SIG-M5 treated with dmso at 0.1 percent for 504 hours (cell line): ENCODE results near the gene OR2F2.

ENCODE experiments used
- DNase-seq: peaks from one replicate; lab custom pipeline; 2025; ENCODE audit not compliant: unreplicated experiment; lab: John Stamatoyannopoulos, UW

OR2F2 gene

DNA sequence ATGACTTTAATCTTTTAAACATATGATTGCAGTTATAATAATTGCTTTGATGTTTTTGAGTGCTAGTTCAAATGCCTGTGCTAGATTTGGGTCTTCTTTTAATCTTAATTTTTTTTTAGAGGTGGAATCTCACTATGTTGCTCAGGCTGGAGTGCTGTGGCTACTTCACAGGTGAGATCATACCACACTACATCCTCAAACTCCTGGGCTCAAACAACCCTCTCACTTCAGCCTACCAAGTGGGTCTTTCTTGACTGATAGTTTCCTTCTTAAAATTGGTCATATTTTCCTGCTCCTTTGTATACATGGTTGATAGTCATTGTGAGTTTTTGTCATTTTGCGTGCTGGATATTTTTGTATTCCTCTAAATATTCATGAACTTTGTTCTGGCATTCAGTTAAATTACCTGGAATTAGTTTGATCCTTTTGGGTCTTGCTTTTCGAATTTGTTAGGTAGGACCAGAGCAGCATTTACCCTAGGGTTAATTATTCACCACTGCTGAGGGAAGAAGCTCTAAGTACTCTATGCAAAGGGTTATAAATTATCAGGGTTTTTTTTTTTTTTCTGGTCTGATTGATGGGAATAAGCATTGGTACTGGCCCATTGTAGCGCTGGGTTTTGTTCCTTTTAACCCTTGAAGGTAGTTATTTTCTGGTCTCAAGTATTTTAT is 21.0 kb upstream of the OR2F2 start:
- DNase-seq = no peak

- DNase-seq = no peak
Measured at GRCh38 chr7:143914938-143915652, 19.9 kb upstream of the OR2F2 start.

- DNase-seq = no peak
Measured at GRCh38 chr7:143924851-143925250, 10.2 kb upstream of the OR2F2 start.

- no peak for DNase-seq
Measured at GRCh38 chr7:143929224-143929920, 5.7 kb upstream of the OR2F2 start.

- DNase-seq = no peak
Measured at GRCh38 chr7:143931739-143932138, 3.3 kb upstream of the OR2F2 start.

DNA sequence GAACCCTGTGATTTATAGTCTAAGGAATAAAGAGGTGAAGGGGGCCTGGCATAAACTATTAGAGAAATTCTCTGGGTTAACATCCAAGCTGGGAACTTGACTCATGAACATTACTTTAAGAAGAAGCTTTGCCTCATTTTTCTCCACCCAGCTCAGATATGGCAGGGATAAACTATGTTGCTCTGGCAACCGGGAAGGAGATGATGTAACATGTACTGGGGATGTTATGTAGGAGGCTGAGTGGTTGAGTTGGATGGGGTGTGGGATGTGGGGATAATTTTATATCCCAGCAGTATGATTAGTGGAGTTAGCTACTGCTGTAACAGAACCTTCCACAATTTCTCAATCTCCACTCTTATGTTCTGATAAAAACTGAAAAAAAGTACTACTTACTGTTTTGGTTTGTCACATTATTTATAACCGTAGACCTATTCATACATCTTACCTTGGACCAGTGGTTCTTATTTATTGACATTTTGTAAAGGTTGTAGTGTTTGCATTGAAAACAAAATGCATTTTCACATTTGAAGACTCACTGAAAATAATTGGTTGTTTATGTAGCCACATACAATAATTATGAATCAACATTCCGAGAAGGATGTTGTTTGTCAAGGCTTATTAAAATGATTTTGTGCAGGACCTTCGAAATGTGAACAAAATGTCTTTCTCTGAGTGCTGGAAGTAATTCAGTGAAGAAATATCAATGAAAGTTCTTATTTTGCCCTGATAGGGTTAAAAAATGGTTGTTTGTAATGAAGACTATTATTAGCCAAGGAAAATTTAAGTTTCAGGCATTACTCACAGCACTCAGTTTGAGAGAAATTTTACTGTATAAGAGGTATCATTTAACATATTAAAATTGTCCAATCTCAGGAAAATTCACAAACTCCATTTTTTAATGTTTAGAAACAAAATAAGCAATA is 1.3 kb downstream of the OR2F2 start:
- no peak for DNase-seq

- DNase-seq = no peak
Measured at GRCh38 chr7:143938379-143939243, 3.6 kb downstream of the OR2F2 start.

GRCh38 chr7:143945423-143945822 is 10.4 kb downstream of the OR2F2 start:
- no peak for DNase-seq

GRCh38 chr7:143947111-143947510 is 12.1 kb downstream of the OR2F2 start:
- no peak for DNase-seq

DNA sequence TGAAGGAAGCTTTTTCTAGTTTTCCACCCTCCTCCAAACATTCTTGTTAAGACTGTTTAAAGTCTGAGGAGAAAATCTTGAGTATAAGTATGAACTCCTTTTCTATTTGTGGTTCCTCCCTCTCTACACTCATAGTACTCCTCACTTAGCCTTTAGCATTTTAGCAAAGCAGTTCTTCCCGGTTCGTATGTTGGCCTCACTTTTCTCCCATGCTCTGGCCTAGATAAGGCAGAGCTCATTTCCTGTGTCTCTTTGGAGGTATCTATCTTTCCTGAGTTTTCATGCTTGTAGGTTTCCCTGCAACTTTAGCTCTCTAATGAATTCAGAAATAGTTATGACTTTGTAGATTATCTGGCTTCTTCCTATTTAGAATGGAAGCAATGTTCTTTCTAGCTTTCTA is 13.7 kb downstream of the OR2F2 start:
- no peak for DNase-seq

GRCh38 chr7:143953421-143953820 is 18.4 kb downstream of the OR2F2 start:
- no peak for DNase-seq

DNA sequence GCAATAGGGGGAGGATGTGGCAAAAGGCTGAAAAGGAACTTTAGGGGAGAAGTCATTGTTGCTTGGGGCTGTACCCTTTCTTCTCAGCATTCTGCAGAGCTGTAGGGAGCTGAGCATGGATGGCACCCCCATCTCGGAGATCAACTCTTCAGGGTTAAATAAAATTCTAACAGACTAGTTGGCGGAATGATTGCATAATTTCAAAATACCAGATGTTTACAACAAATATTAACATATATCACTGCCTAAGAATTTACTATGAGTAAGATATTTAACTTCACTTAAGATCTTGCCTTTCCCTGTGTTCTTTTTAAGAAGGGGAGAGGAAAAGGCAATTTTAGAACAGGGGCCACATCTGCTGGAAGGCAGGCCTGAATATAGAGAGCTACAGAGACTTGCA is 19.1 kb downstream of the OR2F2 start:
- no peak for DNase-seq

DNA sequence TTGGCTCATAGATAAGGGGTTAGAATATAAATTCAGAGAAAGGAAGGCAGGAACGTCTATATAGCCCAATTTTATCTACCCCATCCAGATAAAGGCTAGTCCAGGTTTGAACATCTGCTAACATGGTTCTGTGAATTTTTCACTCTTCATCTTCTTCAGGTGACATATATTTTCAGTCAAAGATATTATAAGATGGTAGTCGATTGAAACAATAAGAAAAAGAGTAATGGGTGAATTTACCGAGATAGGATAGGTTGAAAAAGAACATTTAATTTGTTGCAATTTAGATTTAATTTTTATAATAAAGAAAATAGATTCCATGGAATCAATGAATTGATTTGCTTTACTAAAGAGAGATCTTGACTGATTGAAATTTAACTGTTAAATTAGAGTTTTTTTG is 19.5 kb downstream of the OR2F2 start, which contains the start of gene OR2F1:
Gene OR2F1, plus strand, starts transcription at position 301 of the 400 bp plus-strand sequence. CDS start 5,127 bp downstream, outside the sequence.
- no peak for DNase-seq

DNA sequence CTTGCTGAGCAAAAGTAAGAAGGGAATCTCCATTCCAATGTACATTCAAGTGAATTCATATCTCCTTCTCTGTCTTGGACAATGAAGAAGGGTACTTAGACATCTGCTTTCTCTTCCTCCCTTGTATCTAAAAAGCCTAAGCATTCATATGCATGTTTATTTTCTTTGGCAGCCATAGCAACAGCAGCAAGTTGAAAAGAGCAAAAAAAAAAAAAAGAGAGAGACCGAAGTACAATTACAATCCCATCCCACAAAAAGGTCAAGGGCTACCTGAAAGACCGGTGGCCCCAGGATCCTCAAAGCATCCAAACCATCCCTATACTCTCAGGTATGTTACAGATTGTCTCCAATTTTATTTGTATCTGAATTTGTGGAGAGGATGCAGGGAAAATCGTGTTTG is 23.7 kb downstream of the OR2F2 start:
- no peak for DNase-seq

- DNase-seq = no peak
Measured at GRCh38 chr7:143960813-143961610, 26.0 kb downstream of the OR2F2 start.

GRCh38 chr7:143965280-143965679 is 30.2 kb downstream of the OR2F2 start:
- DNase-seq = no peak

DNA sequence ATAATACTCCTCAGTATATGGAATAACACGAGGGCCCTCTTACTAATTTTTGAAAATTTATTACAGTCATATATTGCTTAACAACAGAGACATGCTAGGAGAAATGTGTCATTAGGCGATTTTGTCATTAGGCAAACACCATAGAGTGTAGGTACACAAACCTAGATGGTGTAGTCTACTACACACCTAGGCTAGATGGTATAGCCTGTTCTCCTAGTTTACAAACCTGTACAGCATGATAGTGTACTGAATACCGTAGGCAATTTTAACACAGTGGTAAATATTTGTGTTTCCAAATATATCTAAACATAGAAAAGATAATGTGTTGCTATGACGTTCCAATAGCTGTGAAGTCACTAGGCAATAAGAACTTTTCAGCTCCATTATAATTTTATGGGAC is 32.4 kb downstream of the OR2F2 start:
- peak; percentile 69 for DNase-seq

DNA sequence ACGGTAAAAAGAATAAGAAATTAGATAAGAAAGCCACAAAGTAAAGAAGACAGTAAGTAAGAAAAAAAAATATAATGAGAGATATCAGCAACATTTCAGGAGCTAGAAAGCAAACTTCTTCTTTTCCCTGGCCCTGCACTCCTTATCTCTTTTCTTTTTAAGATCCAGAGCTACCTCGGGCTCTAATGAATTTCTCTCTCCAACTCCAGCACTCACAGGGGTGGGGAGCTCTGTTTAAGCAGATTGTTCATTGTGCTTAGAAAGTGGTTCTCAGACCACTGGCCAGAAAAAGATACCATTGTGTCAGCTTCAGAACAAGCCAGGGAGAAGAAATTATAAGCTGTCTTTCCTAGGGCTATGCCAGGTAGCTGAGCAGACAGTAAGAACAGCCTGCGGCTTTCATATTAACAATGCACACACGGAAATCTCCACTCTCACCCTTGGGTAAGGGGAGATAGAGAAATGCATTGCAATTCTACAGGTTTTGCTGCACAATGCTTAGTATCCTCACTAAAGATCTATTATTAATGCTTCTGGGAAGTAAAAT is 38.9 kb downstream of the OR2F2 start:
- DNase-seq = no peak

DNA sequence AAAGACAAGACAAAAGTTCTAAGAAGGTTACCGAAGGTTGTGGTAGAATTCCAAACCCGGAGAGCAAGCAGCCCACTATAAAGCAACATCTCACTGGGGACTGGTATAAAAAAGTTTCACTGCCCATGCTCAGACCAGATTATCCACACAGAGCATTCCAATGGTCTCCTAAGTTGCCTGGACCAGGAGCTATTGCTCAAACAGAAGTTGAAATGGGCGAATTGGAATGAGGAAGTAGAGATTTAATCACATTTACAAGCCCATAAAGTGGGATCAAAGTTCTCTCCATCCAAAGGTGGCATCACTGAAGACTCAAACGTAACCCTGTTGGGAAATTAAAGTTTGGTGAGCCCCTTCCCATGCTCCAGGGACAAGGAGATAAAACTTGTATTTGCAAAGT is 39.4 kb downstream of the OR2F2 start:
- peak; percentile 35 for DNase-seq
